Activated CD4-positive, alpha-beta memory T cell treated with anti-CD3 and anti-CD28 coated beads, Interleukin-2, amount 10 ng/mL, durations not matched to agents 7 days and 5 days (primary cell): Measurements from ENCODE around the gene MRPL20. TPM values are rescaled to one million over a fixed set of nuclear protein-coding genes. Genes with fewer than 3 reads are reported as not detected.
"Not testable (repeated sequence)": the region's sequence is repeated elsewhere in the genome, so short reads cannot be mapped to it uniquely, and the experiment has no call there.

ENCODE experiments used
- CTCF ChIA-PET: fragments of 350-600 bp; sonication (Branson Sonifier 250); formaldehyde crosslinking; loops from one replicate; lab custom pipeline; 2021; ENCODE audit warnings: antibody characterized with exemption, inconsistent platforms; lab: Charles Lee
- POLR2A ChIA-PET: fragments of 350-600 bp; sonication (Branson Sonifier 250); formaldehyde crosslinking; loops from one replicate; lab custom pipeline; 2021; ENCODE audit warnings: antibody characterized with exemption; lab: Charles Lee
- DNase-seq: peaks from one replicate; pipeline ENCODE4 v3.0.0-alpha.2; 2020
- H3K27ac Mint-ChIP-seq: one replicate; pipeline ENCODE4 v1.8.0; 2021; ENCODE audit warnings: mild to moderate bottlenecking, mixed read lengths
- H3K27me3 Mint-ChIP-seq: one replicate; pipeline ENCODE4 v1.8.0; 2021; ENCODE audit warnings: mixed read lengths
- H3K36me3 Mint-ChIP-seq: one replicate; pipeline ENCODE4 v1.8.0; 2021; ENCODE audit warnings: low read depth, mixed read lengths
- H3K4me1 Mint-ChIP-seq: one replicate; pipeline ENCODE4 v1.8.0; 2021; ENCODE audit warnings: mixed read lengths
- H3K4me3 Mint-ChIP-seq: one replicate; pipeline ENCODE4 v1.8.0; 2021; ENCODE audit warnings: mild to moderate bottlenecking, mixed read lengths
- H3K9me3 Mint-ChIP-seq: one replicate; pipeline ENCODE4 v1.8.0; 2021; ENCODE audit warnings: mixed read lengths
- total RNA-seq, 2 experiments: library from RNA; stranded (reverse); gene quantifications; one replicate each; pipeline ENCODE4 v1.2.3, GENCODE V29; 2021

Gene MRPL20
- total RNA-seq, 2 experiments from 2014 or later, result 82.8 to 87.3 TPM

DNA sequence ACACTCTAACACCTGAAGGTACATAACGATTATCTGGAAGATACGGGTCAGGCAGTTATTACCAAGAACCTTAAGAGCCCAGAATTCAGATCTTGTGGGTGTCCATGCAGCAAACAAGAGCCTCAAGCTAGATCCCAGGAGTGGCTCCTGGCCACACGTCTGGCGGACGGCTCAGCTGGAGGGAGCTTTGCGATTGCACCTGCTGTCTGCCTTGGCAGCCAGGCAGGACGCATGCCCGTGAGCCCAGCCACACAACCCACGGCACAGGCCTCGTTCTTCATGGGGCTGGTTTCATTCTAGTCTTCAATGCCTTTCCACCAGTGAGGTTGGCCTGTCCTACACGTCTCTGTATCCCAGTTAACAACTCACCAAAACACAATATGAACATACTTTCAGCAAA is 13.7 kb downstream of the MRPL20 start:
- ChIA-PET POLR2A (no interaction called here), CTCF (interaction anchor here (1.3 kb wide), 1 partner anchor 12 kb away, joined by 3 read pairs; no protein-coding TSS in a partner anchor)
- H3K36me3 Mint-ChIP-seq, result peaks cover 82% of the 10 kb centered on the region
- no peaks in the 10 kb centered on the region for H3K27me3 Mint-ChIP-seq
- peaks cover 24% of the 10 kb centered on the region for H3K4me1 Mint-ChIP-seq
- no peak for DNase-seq
- no peak overlapping the region for H3K4me3 Mint-ChIP-seq
- no peak overlapping the region for H3K27ac Mint-ChIP-seq
- no peaks in the 10 kb centered on the region for H3K9me3 Mint-ChIP-seq

DNA sequence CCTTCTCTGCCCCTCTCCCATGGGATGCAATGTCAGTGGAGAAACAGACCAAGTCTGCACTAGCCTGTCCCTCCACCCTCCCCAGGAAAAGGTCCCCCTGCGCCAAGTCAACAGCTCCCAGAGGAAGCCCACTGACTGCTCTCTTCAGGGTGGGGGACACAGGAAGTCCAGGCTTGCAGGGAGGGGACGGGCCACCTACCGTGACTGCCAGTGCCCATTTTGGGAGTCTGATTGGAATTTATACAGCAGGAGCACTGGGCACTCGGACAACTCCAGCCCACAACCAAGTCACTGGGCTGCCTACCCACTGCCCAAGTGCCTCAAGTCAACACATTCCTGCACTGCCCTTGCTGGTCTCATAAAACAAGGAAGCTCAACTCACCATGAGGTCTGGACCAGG is 14.1 kb downstream of the MRPL20 start:
- Mint-ChIP-seq H3K9me3 (no peaks in the 10 kb centered on the region), H3K4me3 (no peak overlapping the region), H3K36me3 (peaks cover 82% of the 10 kb centered on the region), H3K4me1 (peaks cover 22% of the 10 kb centered on the region), H3K27me3 (no peaks in the 10 kb centered on the region), H3K27ac (no peak overlapping the region)
- ChIA-PET CTCF (interaction anchor here (1.3 kb wide), 1 partner anchor 13 kb away, joined by 3 read pairs; no protein-coding TSS in a partner anchor), POLR2A (no interaction called here)
- DNase-seq, result no peak

DNA sequence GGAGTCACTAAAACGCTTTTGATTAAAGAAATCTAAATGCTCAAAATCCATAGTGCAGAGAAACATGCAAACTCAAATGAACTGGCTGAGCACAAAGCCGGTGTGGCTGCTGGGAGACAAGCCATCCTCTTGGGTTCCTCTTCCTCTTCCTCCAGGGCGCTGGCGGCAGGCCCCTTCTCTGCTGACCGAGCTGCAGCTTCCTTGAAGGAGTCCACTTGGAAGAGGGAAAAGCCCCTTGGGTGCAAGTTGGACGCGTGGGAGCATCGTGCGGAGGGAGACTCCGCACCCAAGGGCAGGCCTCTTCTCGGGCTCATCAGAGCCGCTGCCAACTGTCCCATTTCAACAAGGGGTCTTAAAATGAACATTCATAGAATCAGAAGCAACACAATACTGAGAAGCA is 15.9 kb downstream of the MRPL20 start:
- Mint-ChIP-seq H3K4me3 (no peak overlapping the region), H3K9me3 (no peaks in the 10 kb centered on the region), H3K36me3 (peaks cover 87% of the 10 kb centered on the region), H3K27ac (no peak overlapping the region), H3K4me1 (peaks cover 12% of the 10 kb centered on the region), H3K27me3 (no peaks in the 10 kb centered on the region)
- CTCF ChIA-PET, result interaction anchor here (1.2 kb wide), 1 partner anchor 11 kb away, joined by 3 read pairs; no protein-coding TSS in a partner anchor
- no peak for DNase-seq
- POLR2A ChIA-PET, result interaction anchor here (1.0 to 4.1 kb wide), 2 partner anchors 8 to 15 kb away, joined by 3 to 12 read pairs; partner anchors contain the start of gene CCNL2

DNA sequence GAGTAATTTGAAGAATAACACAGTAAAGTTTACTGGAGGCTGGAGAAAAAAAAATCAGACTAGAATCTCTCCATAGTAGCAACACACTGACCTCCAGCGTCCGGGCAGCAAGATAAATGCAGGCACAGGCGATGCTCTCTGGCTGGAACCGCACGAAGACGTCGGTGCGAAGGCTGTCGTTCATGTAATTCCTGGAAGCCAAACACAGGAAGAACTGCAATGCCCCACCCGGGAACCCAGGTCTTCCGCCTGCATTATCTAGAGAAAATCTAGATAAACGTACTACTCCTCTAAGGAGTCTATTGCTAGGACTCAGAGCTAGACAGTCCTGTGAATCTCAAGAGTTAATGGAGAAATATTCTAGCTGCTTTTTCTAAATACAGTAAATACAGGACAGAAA is 16.4 kb downstream of the MRPL20 start:
- peaks cover 90% of the 10 kb centered on the region for H3K36me3 Mint-ChIP-seq
- no peaks in the 10 kb centered on the region for H3K27me3 Mint-ChIP-seq
- CTCF ChIA-PET, result interaction anchor here (1.2 kb wide), 1 partner anchor 12 kb away, joined by 3 read pairs; no protein-coding TSS in a partner anchor
- no peak overlapping the region for H3K4me3 Mint-ChIP-seq
- H3K27ac Mint-ChIP-seq, result no peak overlapping the region
- peaks cover 10% of the 10 kb centered on the region for H3K4me1 Mint-ChIP-seq
- DNase-seq, result no peak
- POLR2A ChIA-PET, result interaction anchor here (1.0 to 4.1 kb wide), 2 partner anchors 9 to 15 kb away, joined by 3 to 12 read pairs; partner anchors contain the start of gene CCNL2
- no peaks in the 10 kb centered on the region for H3K9me3 Mint-ChIP-seq

DNA sequence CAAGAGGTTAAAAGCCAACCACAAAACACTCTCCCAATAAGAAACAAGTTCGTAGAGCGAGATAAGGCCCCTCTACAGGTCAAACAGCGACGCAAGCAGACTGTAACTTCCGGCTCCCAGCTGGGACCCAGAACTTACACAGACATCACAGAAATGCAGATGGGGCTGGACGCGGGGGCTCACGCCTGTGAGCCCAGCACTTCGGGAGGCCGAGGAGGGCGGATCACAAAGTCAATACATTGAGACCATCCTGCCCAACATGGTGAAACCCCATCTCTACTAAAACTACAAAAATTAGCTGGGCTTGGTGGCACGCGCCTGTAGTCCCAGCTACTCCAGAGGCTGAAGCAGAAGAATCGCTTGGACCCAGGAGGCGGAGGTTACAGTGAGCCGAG is 19.0 kb downstream of the MRPL20 start:
- CTCF ChIA-PET, result interaction anchor here (2.4 kb wide), 1 partner anchor 13 kb away, joined by 7 read pairs; the partner anchor contains the start of gene AURKAIP1
- no peak overlapping the region for H3K27ac Mint-ChIP-seq
- peaks cover 69% of the 10 kb centered on the region for H3K36me3 Mint-ChIP-seq

DNA sequence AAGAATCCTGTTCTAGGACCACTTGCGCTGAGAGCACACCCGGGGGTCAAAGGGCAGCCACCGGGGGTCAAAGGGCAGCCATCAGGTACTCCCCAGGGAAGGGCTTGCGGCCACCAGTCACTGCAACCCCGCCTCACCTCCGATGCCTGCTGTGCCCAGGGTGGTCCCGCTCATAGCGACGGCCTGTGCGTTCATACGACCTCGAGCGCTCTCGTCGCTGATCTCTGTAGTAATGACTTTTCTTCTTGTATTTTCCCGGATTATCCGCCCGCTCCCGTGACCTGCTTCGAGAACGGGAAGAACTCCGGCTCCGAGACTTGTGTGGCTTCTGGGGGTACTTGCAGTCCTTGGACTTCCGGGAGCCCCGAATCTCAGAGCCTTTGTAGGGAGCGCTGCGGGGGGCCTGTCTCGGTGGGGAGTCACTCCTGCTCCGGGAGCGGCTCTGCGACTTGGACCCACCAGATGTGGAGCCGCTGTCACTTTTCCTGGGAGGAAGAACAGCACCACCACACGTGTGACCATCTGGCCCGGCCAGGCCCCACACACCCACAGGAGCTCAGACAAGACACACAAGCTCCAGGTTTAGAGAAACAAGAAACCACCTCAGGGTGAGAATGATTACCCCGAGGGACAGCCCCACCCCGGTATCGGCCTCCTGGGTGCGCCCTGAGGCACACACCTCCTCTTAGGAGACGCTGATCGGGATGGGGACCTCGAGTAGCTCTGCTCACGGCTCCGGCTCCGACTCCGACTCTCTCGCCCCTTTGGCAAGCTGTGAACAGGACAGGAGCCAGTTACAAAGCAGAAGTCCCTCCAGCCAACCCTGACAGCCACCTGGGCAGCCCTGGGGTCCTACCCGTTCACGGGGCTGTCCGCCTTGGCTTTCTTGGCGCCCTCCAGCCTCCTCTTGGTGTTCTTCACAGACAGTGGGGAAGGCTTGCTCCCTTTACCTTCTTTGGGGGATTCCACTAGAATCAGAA is 19.7 kb downstream of the MRPL20 start:
- Mint-ChIP-seq H3K36me3 (peaks cover 62% of the 10 kb centered on the region), H3K4me1 (peaks cover 1% of the 10 kb centered on the region), H3K27ac (no peak overlapping the region), H3K27me3 (no peaks in the 10 kb centered on the region), H3K9me3 (no peaks in the 10 kb centered on the region), H3K4me3 (no peak overlapping the region)
- DNase-seq, result no peak
- POLR2A ChIA-PET, result interaction anchor here (1.5 to 3.0 kb wide), 2 partner anchors 11 to 12 kb away, joined by 4 to 11 read pairs; no protein-coding TSS in a partner anchor
- CTCF ChIA-PET, result interaction anchor here (1.8 to 2.4 kb wide), 2 partner anchors 12 to 15 kb away, joined by 6 to 7 read pairs; partner anchors contain the start of gene AURKAIP1

More for the DNA sequence above, 19.0 kb downstream of the MRPL20 start:
- H3K27me3 Mint-ChIP-seq, result no peaks in the 10 kb centered on the region
- POLR2A ChIA-PET, result interaction anchor here (1.5 to 3.0 kb wide), 2 partner anchors 10 to 12 kb away, joined by 4 to 11 read pairs; no protein-coding TSS in a partner anchor
- no peaks in the 10 kb centered on the region for H3K9me3 Mint-ChIP-seq
- no peak overlapping the region for H3K4me3 Mint-ChIP-seq
- H3K4me1 Mint-ChIP-seq, result peaks cover 2% of the 10 kb centered on the region
- no peak for DNase-seq

DNA sequence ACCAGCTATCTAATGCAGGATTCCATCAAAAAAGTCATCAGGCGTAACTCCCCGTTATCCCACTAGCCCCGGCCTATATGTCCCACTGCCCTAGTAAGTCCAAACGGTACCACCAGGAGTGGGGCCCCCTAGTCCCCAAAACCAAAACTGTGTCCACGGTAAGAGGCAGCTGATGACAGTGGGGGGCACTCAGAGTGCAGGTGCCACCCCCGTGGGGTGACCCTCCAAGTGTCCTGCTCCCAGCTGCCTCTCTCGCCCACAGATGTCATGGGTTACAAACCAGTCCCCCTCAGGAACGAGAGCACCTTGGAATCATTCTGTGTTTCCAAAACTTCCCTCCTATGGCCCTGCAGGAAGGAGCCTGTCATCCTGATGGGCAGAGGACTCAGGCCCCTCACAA is 21.2 kb downstream of the MRPL20 start:
- Mint-ChIP-seq H3K27ac (no peak overlapping the region), H3K36me3 (peaks cover 47% of the 10 kb centered on the region), H3K4me3 (no peak overlapping the region), H3K9me3 (no peaks in the 10 kb centered on the region), H3K27me3 (no peaks in the 10 kb centered on the region), H3K4me1 (no peaks in the 10 kb centered on the region)
- POLR2A ChIA-PET, result interaction anchor here (1.1 to 1.6 kb wide), 2 partner anchors 10 to 19 kb away, joined by 3 to 5 read pairs; partner anchors contain the start of gene AURKAIP1
- CTCF ChIA-PET, result interaction anchor here (1.8 kb wide), 1 partner anchor 14 kb away, joined by 6 read pairs; no protein-coding TSS in a partner anchor
- no peak for DNase-seq

DNA sequence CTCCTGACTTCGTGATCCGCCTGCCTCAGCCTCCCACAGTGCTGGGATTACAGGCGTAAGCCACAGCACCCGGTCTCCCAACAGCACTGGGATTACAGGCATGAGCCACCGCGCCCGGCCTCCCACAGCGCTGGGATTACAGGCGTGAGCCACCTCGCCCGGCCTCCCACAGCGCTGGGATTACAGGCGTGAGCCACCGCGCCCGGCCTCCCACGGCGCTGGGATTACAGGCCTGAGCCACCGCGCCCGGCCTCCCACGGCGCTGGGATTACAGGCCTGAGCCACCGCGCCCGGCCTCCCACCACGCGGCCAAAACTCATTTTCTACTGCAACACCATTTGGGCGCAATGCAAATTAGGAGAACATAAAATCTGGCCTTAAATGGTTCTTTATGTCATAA is 21.8 kb downstream of the MRPL20 start:
- H3K27ac Mint-ChIP-seq, H3K4me1 Mint-ChIP-seq, H3K27me3 Mint-ChIP-seq, H3K9me3 Mint-ChIP-seq, DNase-seq, H3K4me3 Mint-ChIP-seq: not testable (repeated sequence)
- peaks cover 41% of the 10 kb centered on the region for H3K36me3 Mint-ChIP-seq
- ChIA-PET CTCF (interaction anchor here (1.8 kb wide), 1 partner anchor 13 kb away, joined by 6 read pairs; no protein-coding TSS in a partner anchor), POLR2A (interaction anchor here (1.1 to 1.6 kb wide), 3 partner anchors 10 to 19 kb away, joined by 3 to 5 read pairs (median 3); partner anchors contain the start of genes AURKAIP1 and CCNL2)

DNA sequence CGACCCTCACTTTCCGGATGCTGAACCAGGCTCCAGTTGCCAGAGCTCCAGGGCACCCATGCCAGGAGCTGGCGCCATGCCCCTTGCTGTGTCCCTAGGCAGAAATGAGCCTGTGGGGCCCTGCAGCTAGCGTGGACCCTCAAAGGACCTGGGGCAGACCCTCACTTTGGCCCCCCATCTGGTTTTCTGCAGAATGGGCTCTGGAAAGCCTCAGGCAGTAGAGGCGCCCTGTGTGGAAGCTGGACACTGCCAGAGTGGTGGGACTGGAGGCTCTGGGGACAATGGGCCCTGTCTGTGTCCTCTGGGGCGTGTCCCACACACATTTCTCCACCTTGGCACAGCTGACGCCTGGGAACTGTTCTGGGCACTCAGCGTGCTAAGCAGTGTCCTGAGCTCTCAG is 25.8 kb downstream of the MRPL20 start:
- H3K27ac Mint-ChIP-seq, result no peak overlapping the region
- CTCF ChIA-PET, result interaction anchor here (0.7 kb wide), 1 partner anchor 15 kb away, joined by 4 read pairs; no protein-coding TSS in a partner anchor
- POLR2A ChIA-PET, result interaction anchor here (1.8 kb wide), 1 partner anchor 18 kb away, joined by 9 read pairs; the partner anchor contains the start of gene CCNL2

DNA sequence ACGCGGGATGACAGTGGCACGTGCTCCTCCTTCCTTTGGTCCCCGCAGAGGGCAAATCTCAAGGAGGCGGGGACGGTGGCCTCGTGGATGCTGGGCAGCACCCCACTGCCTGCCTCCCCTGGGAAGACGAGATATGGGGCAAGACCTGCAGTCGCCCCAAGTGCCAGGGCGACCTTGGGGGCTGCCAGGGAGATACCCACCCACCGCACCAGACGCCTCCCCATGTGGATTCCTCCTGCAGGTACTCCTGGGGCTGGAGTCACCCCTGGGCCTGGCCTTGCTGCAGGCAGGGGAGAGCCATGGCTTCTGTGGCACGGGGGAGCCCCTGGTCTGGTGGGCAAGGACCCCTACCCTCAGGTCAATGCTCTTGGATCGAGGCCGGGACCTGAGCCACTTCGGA is 26.2 kb downstream of the MRPL20 start:
- Mint-ChIP-seq H3K4me3 (no peak overlapping the region), H3K27me3 (no peaks in the 10 kb centered on the region), H3K9me3 (no peaks in the 10 kb centered on the region), H3K36me3 (peaks cover 2% of the 10 kb centered on the region), H3K27ac (no peak overlapping the region), H3K4me1 (peaks cover 6% of the 10 kb centered on the region)
- ChIA-PET CTCF (interaction anchor here (0.7 kb wide), 1 partner anchor 16 kb away, joined by 4 read pairs; no protein-coding TSS in a partner anchor), POLR2A (interaction anchor here (1.8 kb wide), 1 partner anchor 18 kb away, joined by 9 read pairs; the partner anchor contains the start of gene CCNL2)
- no peak for DNase-seq

More for the DNA sequence above, 25.8 kb downstream of the MRPL20 start:
- Mint-ChIP-seq H3K36me3 (peaks cover 6% of the 10 kb centered on the region), H3K4me3 (no peak overlapping the region), H3K9me3 (no peaks in the 10 kb centered on the region), H3K27me3 (no peaks in the 10 kb centered on the region), H3K4me1 (peaks cover 3% of the 10 kb centered on the region)
- DNase-seq, result no peak

DNA sequence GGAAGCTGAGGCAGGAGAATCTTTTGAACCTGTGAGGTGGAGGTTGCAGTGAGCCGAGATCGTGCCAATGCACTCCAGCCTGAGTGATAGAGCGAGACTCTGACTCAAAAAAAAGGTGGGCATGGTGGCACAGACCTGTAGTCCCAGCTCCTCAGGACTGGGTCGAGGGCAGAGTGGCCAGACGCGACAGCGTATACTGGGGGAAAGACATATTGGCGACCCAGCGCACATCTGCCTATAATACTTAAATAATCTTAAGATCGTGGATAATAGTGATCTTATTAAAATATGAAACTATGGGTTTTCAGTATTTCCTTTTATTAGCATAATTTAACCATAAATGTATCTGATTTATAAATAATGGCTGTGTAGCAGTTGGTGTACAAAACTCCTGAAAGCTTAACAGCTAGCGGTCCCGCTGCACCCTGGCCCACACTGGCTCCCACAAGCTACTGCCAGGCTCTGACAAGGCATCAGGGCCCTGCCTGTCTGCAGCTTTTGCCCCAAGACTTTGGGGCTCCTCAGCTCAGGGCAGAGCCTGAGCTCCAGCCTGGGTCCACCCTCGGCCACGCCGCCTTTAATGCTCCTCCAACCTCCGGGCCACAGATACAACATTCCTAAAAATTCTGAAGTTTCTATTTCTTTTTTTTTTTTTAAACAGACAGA is 29.4 kb downstream of the MRPL20 start:
- Mint-ChIP-seq H3K4me3 (no peak overlapping the region), H3K36me3 (peaks cover 11% of the 10 kb centered on the region), H3K4me1 (peaks cover 27% of the 10 kb centered on the region), H3K27ac (no peak overlapping the region), H3K9me3 (no peaks in the 10 kb centered on the region), H3K27me3 (no peaks in the 10 kb centered on the region)
- POLR2A ChIA-PET, result interaction anchor here (0.9 to 1.7 kb wide), 3 partner anchors 12 to 24 kb away, joined by 3 to 4 read pairs (median 3); no protein-coding TSS in a partner anchor
- CTCF ChIA-PET, result interaction anchor here (0.7 kb wide), 1 partner anchor 30 kb away, joined by 4 read pairs; no protein-coding TSS in a partner anchor
- no peak for DNase-seq
